Activated naive CD8-positive, alpha-beta T cell (primary cell): Measurements from ENCODE around the gene SPINT2.
"Not testable (repeated sequence)": the region's sequence is repeated elsewhere in the genome, so short reads cannot be mapped to it uniquely, and the experiment has no call there.

Source experiments
- H3K27ac Mint-ChIP-seq: one replicate; pipeline ENCODE4 v1.8.0; 2021; ENCODE audit warnings: mixed read lengths
- H3K27me3 Mint-ChIP-seq: one replicate; pipeline ENCODE4 v1.8.0; 2021; ENCODE audit warnings: mixed read lengths
- H3K36me3 Mint-ChIP-seq: one replicate; pipeline ENCODE4 v1.8.0; 2021; ENCODE audit warnings: mixed read lengths
- H3K4me1 Mint-ChIP-seq: one replicate; pipeline ENCODE4 v1.8.0; 2021; ENCODE audit warnings: low read depth, mixed read lengths
- H3K4me3 Mint-ChIP-seq: one replicate; pipeline ENCODE4 v1.8.0; 2021; ENCODE audit warnings: mild to moderate bottlenecking, mixed read lengths
- H3K9me3 Mint-ChIP-seq: one replicate; pipeline ENCODE4 v1.8.0; 2021; ENCODE audit warnings: low read depth, mixed read lengths

Gene SPINT2

DNA sequence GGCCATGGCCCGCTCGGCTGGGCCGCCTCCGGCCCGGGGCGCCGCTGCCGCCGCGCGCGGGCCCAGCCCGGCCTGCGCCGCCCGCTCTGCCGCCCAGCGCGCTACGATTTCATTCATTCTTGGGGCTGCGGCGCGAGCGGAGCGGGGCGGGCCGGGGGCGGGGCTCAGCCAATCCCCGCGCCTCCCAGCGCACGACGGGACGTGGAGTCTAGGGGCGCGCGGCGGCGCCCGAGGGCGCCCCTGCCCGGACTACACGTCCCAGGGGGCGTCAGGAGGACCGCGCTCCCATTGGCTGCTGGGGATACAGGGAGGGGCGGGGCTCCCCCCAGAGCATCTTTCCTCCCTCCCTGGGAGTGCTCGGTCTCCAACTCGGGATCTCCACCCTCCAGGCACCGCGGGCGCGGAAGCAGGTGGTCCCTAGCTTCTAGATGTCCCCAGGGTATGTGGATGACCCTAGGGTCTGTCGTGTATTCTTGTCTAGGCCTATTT, 34.7 kb upstream of the SPINT2 start:
- H3K4me1 Mint-ChIP-seq, result peaks cover 7% of the 10 kb centered on the region
- H3K9me3 Mint-ChIP-seq, result no peaks in the 10 kb centered on the region
- no peak overlapping the region for H3K27ac Mint-ChIP-seq
- peak overlapping the region; percentile 61 for H3K4me3 Mint-ChIP-seq
- peaks cover 22% of the 10 kb centered on the region for H3K27me3 Mint-ChIP-seq
- H3K36me3 Mint-ChIP-seq, result no peaks in the 10 kb centered on the region

DNA sequence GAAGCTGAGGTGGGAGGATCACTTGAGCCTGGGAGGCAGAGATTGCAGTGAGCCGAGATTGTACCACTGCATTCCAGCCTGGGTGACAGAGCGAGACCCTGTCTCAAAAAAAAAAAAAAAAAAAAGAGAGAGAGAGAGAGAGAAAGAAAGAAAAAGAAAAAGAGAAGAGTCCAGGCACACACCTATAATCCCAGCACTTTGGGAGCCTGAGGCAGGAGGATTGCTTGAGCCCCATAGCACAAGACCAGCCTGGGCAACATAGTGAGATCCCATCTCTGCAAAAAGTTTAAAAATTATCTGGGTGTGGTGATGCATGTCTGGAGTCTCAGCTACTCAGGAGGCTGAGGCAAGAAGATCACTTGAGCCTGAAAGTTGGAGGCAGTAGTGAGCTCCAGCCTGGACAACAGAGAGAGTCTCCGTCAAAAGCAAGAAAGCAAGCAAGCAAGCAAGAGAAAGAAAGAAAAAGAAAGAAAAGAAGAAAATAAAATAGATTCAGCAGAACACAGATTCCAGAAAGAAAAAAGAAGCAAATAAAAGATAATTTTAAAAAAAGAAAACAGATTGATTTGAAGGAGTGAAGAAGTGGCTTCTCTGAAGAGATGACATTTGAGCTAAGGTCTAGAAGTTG, 33.8 kb upstream of the SPINT2 start:
- H3K27ac Mint-ChIP-seq, H3K9me3 Mint-ChIP-seq, H3K4me1 Mint-ChIP-seq, H3K36me3 Mint-ChIP-seq, H3K4me3 Mint-ChIP-seq: not testable (repeated sequence)
- H3K27me3 Mint-ChIP-seq, result peaks cover 22% of the 10 kb centered on the region

DNA sequence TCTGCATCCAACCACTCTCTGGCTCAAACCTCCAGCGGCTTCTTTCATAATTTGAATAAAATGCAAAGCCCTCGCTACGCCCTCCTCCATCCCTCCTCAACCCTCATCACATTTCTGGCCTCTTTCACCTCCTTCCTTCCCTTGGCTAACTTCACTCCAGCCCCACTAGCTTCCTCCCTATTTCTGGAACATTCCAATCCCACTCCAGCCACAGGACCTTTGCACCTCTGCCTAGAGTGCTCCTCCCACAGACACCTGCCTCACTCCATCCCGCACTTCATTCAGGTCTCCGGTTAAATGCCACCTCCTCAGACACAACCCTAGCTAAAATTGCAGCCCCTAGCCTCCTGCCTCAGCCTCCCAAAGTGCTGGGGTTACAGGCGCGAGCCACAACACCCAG, 32.5 kb upstream of the SPINT2 start:
- Mint-ChIP-seq H3K9me3 (no peaks in the 10 kb centered on the region), H3K36me3 (no peaks in the 10 kb centered on the region), H3K4me1 (peaks cover 6% of the 10 kb centered on the region), H3K4me3 (no peak overlapping the region), H3K27ac (no peak overlapping the region), H3K27me3 (peaks cover 19% of the 10 kb centered on the region)

DNA sequence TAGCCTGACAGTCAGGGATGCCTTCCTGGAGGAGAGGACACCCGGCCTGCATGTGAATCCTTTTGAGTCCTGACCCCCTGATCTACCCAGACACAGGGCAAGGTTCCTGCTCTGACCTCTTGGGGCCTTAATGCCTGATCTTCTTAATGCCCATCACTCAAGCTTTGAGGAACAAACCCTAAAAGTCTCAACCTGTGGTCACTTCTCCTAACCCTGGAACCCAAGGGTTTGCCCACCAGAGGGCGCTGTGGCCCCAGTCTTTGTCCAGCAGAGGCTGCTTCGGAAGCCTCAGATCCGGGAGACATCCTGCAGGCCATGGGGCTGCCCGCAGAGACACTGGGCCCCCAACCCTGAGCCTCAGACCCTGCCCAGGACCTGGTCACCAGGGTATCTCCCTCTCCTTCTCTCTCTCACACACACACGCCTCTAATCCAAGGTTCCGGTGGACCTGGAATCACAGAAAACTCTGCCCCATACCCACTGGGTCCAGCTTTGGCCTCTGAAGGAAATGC, 30.6 kb upstream of the SPINT2 start:
- no peaks in the 10 kb centered on the region for H3K9me3 Mint-ChIP-seq

DNA sequence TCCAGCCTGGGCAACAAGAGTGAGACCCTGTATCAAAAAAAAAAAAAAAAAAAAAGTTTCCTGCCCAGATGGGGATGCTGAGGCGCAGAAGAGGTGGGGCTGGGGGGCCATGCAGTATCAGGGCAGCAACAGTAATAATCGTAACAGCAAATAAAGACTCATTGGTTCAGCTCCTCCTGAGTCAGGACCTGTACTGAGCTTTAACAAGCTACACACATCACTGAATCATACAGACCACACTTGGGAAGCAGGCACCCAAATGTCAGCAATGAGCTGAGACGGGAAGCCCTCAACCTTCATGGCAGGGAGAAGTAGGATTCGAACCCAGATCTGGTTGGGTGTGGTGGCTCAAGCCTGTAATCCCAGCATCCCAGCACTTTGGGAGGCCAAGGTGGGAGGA, 29.8 kb upstream of the SPINT2 start:
- Mint-ChIP-seq H3K4me3 (no peak overlapping the region), H3K27ac (no peak overlapping the region), H3K27me3 (peaks cover 12% of the 10 kb centered on the region), H3K4me1 (no peaks in the 10 kb centered on the region), H3K36me3 (no peaks in the 10 kb centered on the region), H3K9me3 (no peaks in the 10 kb centered on the region)

More for the DNA sequence above, 30.6 kb upstream of the SPINT2 start:
- Mint-ChIP-seq H3K4me3 (no peak overlapping the region), H3K4me1 (no peaks in the 10 kb centered on the region), H3K27me3 (peaks cover 12% of the 10 kb centered on the region), H3K36me3 (no peaks in the 10 kb centered on the region), H3K27ac (no peak overlapping the region)

DNA sequence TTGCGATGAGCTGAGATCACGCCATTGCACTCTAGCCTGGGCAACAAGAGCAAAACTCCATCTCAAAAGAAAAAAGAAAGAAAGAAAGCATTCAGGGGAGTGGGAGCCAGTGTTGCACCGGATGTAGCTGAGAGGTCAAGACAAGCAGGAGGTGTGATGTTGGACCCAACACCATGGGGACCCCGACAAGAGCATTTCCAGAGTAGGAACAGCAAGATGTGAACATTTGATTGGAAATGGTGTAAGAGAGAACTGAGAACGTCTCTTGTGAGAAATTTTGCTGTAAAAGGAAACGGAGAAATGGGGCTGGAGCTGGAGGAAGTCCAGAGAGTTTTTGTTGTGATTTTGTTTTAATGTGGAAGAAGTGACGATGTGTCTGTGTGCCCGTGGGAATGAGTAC, 24.6 kb upstream of the SPINT2 start:
- Mint-ChIP-seq H3K27me3 (peaks cover 2% of the 10 kb centered on the region), H3K4me1 (peaks cover 4% of the 10 kb centered on the region), H3K36me3 (no peaks in the 10 kb centered on the region), H3K4me3 (no peak overlapping the region), H3K9me3 (no peaks in the 10 kb centered on the region), H3K27ac (no peak overlapping the region)

DNA sequence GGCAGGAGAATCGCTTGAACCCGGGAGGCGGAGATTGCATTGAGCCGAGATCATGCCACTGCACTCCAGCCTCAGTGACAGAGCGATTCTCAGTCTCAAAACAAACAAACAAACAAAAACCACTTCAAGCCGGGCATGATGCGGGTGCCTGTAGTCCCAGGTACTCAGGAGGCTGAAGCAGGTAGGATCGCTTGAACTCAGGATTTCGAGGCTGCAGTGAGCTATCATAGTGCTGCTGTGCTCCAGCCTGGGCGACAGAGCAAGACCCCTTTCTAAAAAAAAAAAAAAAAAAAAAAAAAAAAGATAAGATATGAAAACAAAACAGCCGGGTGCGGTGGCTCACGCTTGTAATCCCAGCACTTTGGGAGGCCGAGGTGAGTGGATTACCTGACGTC, 21.1 kb upstream of the SPINT2 start:
- H3K9me3 Mint-ChIP-seq, result no peaks in the 10 kb centered on the region
- no peak overlapping the region for H3K27ac Mint-ChIP-seq
- peaks cover 3% of the 10 kb centered on the region for H3K27me3 Mint-ChIP-seq
- H3K4me3 Mint-ChIP-seq, result peak overlapping the region; percentile 66
- peaks cover 4% of the 10 kb centered on the region for H3K4me1 Mint-ChIP-seq
- no peaks in the 10 kb centered on the region for H3K36me3 Mint-ChIP-seq

DNA sequence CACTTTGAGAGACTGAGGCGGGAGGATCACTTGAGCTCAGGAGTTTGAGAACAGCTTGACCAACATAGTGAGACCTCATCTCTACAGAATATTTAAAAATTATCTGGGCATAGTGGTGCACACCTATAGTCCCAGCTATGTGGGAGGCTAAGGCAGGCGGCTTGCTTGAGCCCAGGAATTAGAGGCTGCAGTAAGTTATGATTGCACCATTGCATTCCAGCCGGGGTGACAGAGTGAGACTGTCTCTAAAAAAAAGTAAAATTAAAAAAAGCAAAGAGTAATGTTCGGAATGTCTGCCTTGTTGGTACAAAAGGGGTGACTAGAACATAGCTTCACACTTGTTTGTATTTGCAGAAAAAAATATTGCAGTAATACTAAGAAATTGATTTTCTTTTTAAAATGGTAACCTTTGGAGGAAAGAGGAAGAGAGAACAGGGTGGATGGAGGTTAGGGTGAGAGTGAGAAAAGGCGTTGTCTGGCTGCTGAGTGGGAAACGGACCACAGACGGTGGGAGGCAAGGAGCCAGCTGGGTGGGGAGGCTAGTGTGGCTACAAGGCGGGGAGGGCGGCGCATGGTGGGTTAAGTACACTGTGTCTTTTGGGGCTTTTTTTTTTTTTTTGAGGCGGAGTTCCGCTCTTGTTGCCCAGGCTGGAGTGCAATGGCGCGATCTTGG, 18.4 kb upstream of the SPINT2 start:
- Mint-ChIP-seq H3K27me3 (peaks cover 3% of the 10 kb centered on the region), H3K4me3 (no peak overlapping the region), H3K9me3 (no peaks in the 10 kb centered on the region), H3K36me3 (no peaks in the 10 kb centered on the region), H3K4me1 (peaks cover 4% of the 10 kb centered on the region), H3K27ac (no peak overlapping the region)

DNA sequence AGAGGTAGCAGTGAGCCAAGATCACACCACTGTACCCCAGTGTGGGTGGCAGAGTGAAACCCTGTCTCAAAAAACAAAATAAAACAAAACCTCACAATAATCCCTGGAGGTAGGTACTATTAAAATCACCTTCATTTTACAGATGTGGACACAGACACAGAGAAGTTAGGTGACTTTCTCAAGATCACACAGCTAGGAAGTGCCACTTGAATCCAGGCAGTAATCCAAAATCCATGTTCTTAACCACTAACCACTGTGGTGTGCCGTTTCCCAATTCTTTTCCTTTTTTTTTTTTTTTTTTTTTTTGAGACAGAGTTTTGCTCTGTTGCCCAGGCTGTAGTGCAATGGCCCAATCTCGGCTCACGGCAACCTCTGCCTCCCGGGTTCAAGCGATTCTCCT, 17.2 kb upstream of the SPINT2 start:
- H3K4me1 Mint-ChIP-seq, result peaks cover 4% of the 10 kb centered on the region
- no peak overlapping the region for H3K4me3 Mint-ChIP-seq
- H3K9me3 Mint-ChIP-seq, result no peaks in the 10 kb centered on the region
- H3K27ac Mint-ChIP-seq, result no peak overlapping the region
- H3K36me3 Mint-ChIP-seq, result no peaks in the 10 kb centered on the region
- peaks cover 3% of the 10 kb centered on the region for H3K27me3 Mint-ChIP-seq

DNA sequence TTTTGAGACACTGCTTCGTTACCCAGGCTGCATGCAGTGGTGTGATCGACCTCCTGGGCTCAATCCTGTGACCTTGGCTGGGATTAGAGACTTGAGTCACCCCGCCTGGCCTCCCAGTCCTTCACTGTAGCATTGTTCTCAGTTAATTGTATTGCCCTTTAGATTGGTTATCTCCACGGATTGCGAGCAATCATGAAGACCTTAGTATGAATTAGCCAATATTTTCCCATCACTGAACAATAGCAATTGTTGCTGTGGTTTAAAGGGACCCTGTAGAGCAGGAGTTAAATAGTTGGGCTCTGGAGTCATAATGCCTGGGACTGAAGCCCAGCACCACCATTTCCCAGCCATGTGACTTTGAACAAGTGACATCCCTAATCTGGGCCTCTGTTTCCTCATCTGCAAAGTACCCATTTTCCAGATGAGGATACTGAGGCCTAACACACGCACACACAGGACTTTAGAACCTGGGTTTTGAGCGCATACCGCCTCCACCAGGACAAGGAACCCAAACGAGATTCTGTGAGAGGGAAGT, 16.6 kb upstream of the SPINT2 start:
- Mint-ChIP-seq H3K27me3 (peaks cover 5% of the 10 kb centered on the region), H3K9me3 (no peaks in the 10 kb centered on the region), H3K36me3 (no peaks in the 10 kb centered on the region), H3K4me1 (peaks cover 4% of the 10 kb centered on the region), H3K27ac (no peak overlapping the region), H3K4me3 (no peak overlapping the region)

DNA sequence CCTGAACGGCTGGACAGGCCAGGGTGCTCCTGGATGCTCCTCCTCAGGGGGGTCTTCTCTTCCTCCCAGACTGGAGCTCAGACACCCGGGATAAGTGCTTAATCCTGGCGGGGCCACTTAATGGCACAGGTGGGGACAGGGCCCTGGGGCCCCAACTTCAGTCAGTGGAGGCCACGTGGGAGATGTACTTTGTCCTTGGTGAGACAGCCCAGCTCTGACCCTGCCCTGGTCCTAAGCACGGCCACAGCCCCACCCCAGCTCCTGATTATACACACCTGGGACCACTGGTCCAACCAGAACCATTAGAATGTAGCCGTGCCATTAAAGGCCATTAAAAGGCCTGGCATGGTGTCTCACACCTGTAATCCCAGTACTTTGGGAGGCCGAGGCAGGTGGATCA, 16.0 kb upstream of the SPINT2 start:
- Mint-ChIP-seq H3K27me3 (peaks cover 5% of the 10 kb centered on the region), H3K4me1 (peaks cover 4% of the 10 kb centered on the region), H3K4me3 (no peak overlapping the region), H3K9me3 (no peaks in the 10 kb centered on the region), H3K36me3 (no peaks in the 10 kb centered on the region), H3K27ac (no peak overlapping the region)

DNA sequence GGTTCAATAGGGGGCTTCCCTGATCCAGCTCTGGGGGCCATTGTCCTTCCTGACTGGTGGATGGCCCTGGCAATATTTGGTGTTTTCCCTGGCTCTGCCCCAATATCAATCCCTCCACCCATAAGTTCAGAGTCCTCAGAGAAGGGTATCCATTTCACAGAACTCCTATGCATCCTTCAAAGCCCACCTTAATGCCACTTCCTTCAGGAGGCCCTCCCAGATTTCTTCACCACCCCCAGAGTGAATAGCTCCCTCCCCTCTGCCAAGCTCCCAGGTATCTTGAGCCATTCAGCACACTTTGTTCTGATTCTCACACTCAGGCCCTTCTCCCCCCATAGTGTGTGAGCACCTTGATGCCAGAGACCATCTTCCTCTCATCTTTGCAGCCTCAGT, 13.9 kb upstream of the SPINT2 start:
- H3K4me3 Mint-ChIP-seq, result no peak overlapping the region
- no peaks in the 10 kb centered on the region for H3K9me3 Mint-ChIP-seq
- H3K4me1 Mint-ChIP-seq, result no peaks in the 10 kb centered on the region
- peaks cover 6% of the 10 kb centered on the region for H3K27me3 Mint-ChIP-seq
- no peak overlapping the region for H3K27ac Mint-ChIP-seq
- no peaks in the 10 kb centered on the region for H3K36me3 Mint-ChIP-seq

DNA sequence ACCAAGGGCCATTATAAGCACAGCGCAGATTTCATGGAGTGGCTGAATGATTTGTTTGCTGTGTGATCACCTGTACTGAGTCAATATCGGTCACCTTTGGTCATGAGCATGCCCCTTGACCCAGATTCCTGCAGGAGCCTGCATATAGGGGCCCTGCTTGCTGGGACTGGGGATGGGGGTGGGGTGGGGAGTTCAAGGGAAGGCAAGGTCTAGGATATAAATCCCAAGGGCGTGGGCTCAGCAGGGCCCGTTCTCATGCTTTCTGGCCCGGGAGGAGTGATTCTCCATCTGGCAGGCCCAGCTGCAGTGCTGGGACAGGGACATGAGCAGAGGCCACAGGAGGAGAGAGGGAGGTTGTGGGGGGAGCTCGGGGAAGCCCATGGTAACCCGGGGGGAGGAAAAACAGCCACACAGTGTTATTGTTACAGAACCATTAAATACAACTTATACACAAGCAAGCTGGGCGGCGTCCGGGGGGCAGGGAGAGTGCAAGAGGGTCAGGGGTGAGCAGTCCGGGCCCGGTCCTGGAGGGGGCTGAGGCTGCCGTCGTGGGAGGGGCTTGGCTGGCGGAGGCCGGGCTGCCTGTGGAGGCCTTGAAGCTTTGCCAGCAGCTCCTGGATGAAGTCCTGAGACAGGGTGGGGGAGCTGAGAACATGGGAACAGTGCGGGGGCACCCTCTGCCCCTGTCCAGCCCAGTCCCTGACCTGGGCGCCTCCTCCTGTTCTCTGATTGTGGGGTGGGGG, 13.4 kb upstream of the SPINT2 start:
- Mint-ChIP-seq H3K4me1 (no peaks in the 10 kb centered on the region), H3K9me3 (no peaks in the 10 kb centered on the region), H3K27ac (no peak overlapping the region), H3K36me3 (no peaks in the 10 kb centered on the region), H3K27me3 (peaks cover 6% of the 10 kb centered on the region), H3K4me3 (no peak overlapping the region)

DNA sequence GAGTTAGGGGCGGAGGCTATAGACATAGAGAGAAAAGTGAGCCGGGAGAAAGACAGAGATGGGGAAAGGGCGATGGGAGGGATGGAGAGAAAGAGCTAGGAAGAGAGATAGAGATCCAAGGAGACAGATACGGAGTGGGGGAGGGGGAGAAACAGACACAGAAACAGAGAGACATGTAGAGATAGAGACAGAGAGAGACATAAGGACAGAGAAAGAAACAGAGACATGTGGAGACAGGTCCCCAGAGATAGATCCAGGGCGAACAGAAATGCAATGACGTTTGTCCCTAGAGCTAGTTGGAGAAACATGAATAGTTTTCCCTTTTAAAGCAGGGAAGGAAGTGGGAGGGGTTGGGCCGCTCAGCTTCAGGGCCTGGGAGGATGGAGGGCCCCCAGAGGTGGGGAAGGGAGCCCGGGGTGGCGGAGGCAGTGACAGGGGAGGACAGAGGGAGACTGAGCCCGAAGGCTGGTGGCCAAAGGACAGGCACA, 12.8 kb upstream of the SPINT2 start:
- no peak overlapping the region for H3K27ac Mint-ChIP-seq
- no peaks in the 10 kb centered on the region for H3K9me3 Mint-ChIP-seq
- H3K4me3 Mint-ChIP-seq, result no peak overlapping the region
- peaks cover 6% of the 10 kb centered on the region for H3K27me3 Mint-ChIP-seq
- no peaks in the 10 kb centered on the region for H3K36me3 Mint-ChIP-seq
- H3K4me1 Mint-ChIP-seq, result peaks cover under 1% of the 10 kb centered on the region

DNA sequence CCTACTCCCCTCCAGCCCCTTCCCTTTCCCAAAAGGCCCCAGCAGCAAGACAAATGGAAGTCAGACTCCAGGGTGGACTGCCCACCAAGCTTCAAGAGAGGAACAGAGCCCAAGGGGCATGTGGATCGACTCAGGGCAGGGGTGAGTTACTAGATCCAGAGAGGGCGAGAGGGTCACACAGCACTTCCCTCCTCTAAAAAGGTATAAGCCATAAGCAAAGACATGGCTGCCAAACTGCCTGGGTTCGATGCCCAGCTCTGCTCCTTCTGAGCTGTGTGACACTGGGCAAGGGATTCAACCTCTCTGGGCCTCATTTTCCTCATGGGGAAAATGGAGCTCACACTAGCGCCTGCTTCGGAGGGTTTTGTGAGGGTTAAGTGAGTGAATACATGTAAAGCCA, 12.0 kb upstream of the SPINT2 start:
- Mint-ChIP-seq H3K36me3 (no peaks in the 10 kb centered on the region), H3K27ac (no peak overlapping the region), H3K9me3 (no peaks in the 10 kb centered on the region), H3K4me1 (peaks cover 1% of the 10 kb centered on the region), H3K27me3 (peaks cover 11% of the 10 kb centered on the region), H3K4me3 (no peak overlapping the region)
